ENCODE measurements around the gene GPR135. TPM values are rescaled to one million over a fixed set of nuclear protein-coding genes. Genes with fewer than 3 reads are reported as not detected.

GPR135 gene
- total RNA-seq, 1 experiment from 2014 or later, result 2.3 TPM

- H3K36me3 ChIP-seq (ENCODE audit: insufficient read depth, low read length, poor library complexity, severe bottlenecking), result peaks cover 52% of the 10 kb centered on the region
- H3K4me1 ChIP-seq (ENCODE audit: insufficient read depth, low read length, poor library complexity, severe bottlenecking), result peaks cover 27% of the 10 kb centered on the region
- ChIA-PET POLR2A (ENCODE audit: low non-redundant PET) (no interaction called here), CTCF (no interaction called here)
- no peak overlapping the region for H3K27ac ChIP-seq (ENCODE audit: low read depth, low read length, poor library complexity, severe bottlenecking)
- no peak overlapping the region for H3K4me3 ChIP-seq (ENCODE audit: low read depth, low read length, poor library complexity, severe bottlenecking)
- BruUV-seq (replicated peaks), result no TSS peak
- intact Hi-C loops (cut with micrococcal nuclease; ENCODE audit: unreplicated experiment), result no loop called here
- H3K9me3 ChIP-seq (ENCODE audit: low read depth, low read length, poor library complexity, severe bottlenecking), result no peaks in the 10 kb centered on the region
- no peaks in the 10 kb centered on the region for H3K27me3 ChIP-seq (replicated peaks; ENCODE audit: insufficient read depth, low read depth, low read length, poor library complexity)
- no peak for DNase-seq (ENCODE audit: low spot score)
- TF ChIP-seq EZH2 (IDR thresholded peaks at IDR 0.05; ENCODE audit: borderline replicate concordance, low read depth, low read length, poor library complexity, severe bottlenecking) (no peak), CTCF (conservative IDR thresholded peaks at IDR 0.05; ENCODE audit: low read depth, low read length) (no peak)
These were observed 13.4 kb upstream of the GPR135 start for GRCh38 chr14:59478540-59478939.

DNA sequence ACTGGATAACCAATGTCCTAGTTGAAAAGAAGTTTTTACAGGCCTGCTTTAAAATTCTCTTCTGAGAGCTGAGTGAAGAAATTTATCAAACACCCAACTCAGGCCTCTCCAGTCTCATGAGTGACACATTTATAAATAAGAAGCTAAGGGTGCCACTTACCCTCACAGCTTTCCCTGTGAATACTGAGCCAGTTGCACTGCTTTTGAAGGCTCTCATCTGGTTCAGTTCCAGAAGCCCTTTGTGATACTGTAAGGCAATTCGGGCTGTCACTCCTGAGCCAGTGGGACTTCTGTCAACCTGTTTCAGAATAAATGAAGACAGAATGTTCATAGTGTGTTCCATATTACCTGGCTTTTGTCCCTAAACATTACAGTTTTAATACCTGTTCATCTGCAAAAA, 10.5 kb upstream of the GPR135 start:
- DNase-seq (ENCODE audit: low spot score), result no peak
- ChIA-PET CTCF (no interaction called here), POLR2A (ENCODE audit: low non-redundant PET) (interaction anchor here (0.7 kb wide), 1 partner anchor 19 kb away, joined by 3 read pairs; no protein-coding TSS in a partner anchor)
- H3K36me3 ChIP-seq (ENCODE audit: insufficient read depth, low read length, poor library complexity, severe bottlenecking), result peaks cover 77% of the 10 kb centered on the region
- BruUV-seq (replicated peaks), result no TSS peak
- H3K27me3 ChIP-seq (replicated peaks; ENCODE audit: insufficient read depth, low read depth, low read length, poor library complexity), result no peaks in the 10 kb centered on the region
- no peaks in the 10 kb centered on the region for H3K9me3 ChIP-seq (ENCODE audit: low read depth, low read length, poor library complexity, severe bottlenecking)
- H3K4me3 ChIP-seq (ENCODE audit: low read depth, low read length, poor library complexity, severe bottlenecking), result no peak overlapping the region
- TF ChIP-seq CTCF (conservative IDR thresholded peaks at IDR 0.05; ENCODE audit: low read depth, low read length) (no peak), EZH2 (IDR thresholded peaks at IDR 0.05; ENCODE audit: borderline replicate concordance, low read depth, low read length, poor library complexity, severe bottlenecking) (no peak)
- intact Hi-C loops (cut with micrococcal nuclease; ENCODE audit: unreplicated experiment), result no loop called here
- H3K4me1 ChIP-seq (ENCODE audit: insufficient read depth, low read length, poor library complexity, severe bottlenecking), result peaks cover 9% of the 10 kb centered on the region
- H3K27ac ChIP-seq (ENCODE audit: low read depth, low read length, poor library complexity, severe bottlenecking), result no peak overlapping the region

GRCh38 chr14:59474172-59474571, 9.0 kb upstream of the GPR135 start:
- Histone ChIP-seq H3K9me3 (ENCODE audit: low read depth, low read length, poor library complexity, severe bottlenecking) (no peaks in the 10 kb centered on the region), H3K4me3 (ENCODE audit: low read depth, low read length, poor library complexity, severe bottlenecking) (no peak overlapping the region), H3K27me3 (replicated peaks; ENCODE audit: insufficient read depth, low read depth, low read length, poor library complexity) (no peaks in the 10 kb centered on the region), H3K36me3 (ENCODE audit: insufficient read depth, low read length, poor library complexity, severe bottlenecking) (peaks cover 80% of the 10 kb centered on the region), H3K4me1 (ENCODE audit: insufficient read depth, low read length, poor library complexity, severe bottlenecking) (peaks cover 7% of the 10 kb centered on the region), H3K27ac (ENCODE audit: low read depth, low read length, poor library complexity, severe bottlenecking) (no peak overlapping the region)
- POLR2A ChIA-PET (ENCODE audit: low non-redundant PET), result no interaction called here
- CTCF ChIA-PET, result no interaction called here
- intact Hi-C loops (cut with micrococcal nuclease; ENCODE audit: unreplicated experiment), result no loop called here
- DNase-seq (ENCODE audit: low spot score), result peak; percentile 15
- BruUV-seq (replicated peaks), result no TSS peak
- no peak for TF ChIP-seq EZH2 (IDR thresholded peaks at IDR 0.05; ENCODE audit: borderline replicate concordance, low read depth, low read length, poor library complexity, severe bottlenecking)
- TF ChIP-seq CTCF (conservative IDR thresholded peaks at IDR 0.05; ENCODE audit: low read depth, low read length), result no peak

Data from A673 (cell line).